B cell (primary cell): ENCODE results near the gene LAMC3. TPM values are rescaled to one million over a fixed set of nuclear protein-coding genes. Genes with fewer than 3 reads are reported as not detected.

Experiments
- ATAC-seq: fragments of 200-7000 bp; cut with Tn5 transposase; one replicate; pipeline ENCODE4 v1.10.0; 2021; ENCODE audit warnings: low read depth, mild to moderate bottlenecking, moderate number of reproducible peaks, moderate library complexity
- CTCF ChIA-PET: fragments of 350-600 bp; sonication (Branson Sonifier 250); formaldehyde crosslinking; loops from one replicate; lab custom pipeline; 2021; ENCODE audit warnings: antibody characterized with exemption, inconsistent platforms; lab: Charles Lee
- POLR2A ChIA-PET: fragments of 350-600 bp; sonication (Branson Sonifier 250); formaldehyde crosslinking; loops from one replicate; lab custom pipeline; 2021; ENCODE audit warnings: antibody characterized with exemption; lab: Charles Lee
- DNase-seq: peaks from one replicate; pipeline ENCODE4 v3.0.0; 2013
- H2AFZ ChIP-seq: 2 replicates; pipeline ENCODE4 v1.6.1; 2012; ENCODE audit warnings: mild to moderate bottlenecking, low read depth, low read length; ENCODE audit not compliant: insufficient read depth, poor library complexity, severe bottlenecking
- H3K27ac ChIP-seq, 2 donors: 1 replicate in 1 of 2; 2 replicates in 1 of 2; pipeline ENCODE4 v1.5.1; 2012 to 2013; ENCODE audit warnings: low read length in 2 of 2, mild to moderate bottlenecking in 2 of 2, moderate library complexity in 1 of 2
- H3K27me3 ChIP-seq, 4 experiments: fragments of 200-600 bp in 1 of 4; sonication (generic) in 1 of 4; replicated peaks in 1 of 4; 1 replicate in 2 of 4; 2 replicates in 2 of 4; pipeline versions ENCODE4 v1.6.1 to v1.7.0; 2013 to 2016; ENCODE audit warnings: low read length in 3 of 4, mild to moderate bottlenecking in 2 of 4, mixed read lengths in 1 of 4, moderate library complexity in 1 of 4; ENCODE audit not compliant: insufficient read depth in 4 of 4, control insufficient read depth in 3 of 4; ENCODE audit errors: control extremely low read depth in 1 of 4
- H3K36me3 ChIP-seq, 2 experiments: replicated peaks in 1 of 2; 1 replicate in 1 of 2; 2 replicates in 1 of 2; pipeline versions ENCODE4 v1.6.1 to v1.7.1; 2013; ENCODE audit warnings: low read length in 1 of 2; ENCODE audit not compliant: insufficient read depth in 2 of 2, control insufficient read depth in 1 of 2; ENCODE audit errors: control extremely low read depth in 1 of 2, extremely low read depth in 1 of 2
- H3K4me1 ChIP-seq, 2 donors: fragments of 200-600 bp in 1 of 2; sonication (generic) in 1 of 2; 1 replicate in 1 of 2; 2 replicates in 1 of 2; pipeline versions ENCODE4 v1.5.1 to v1.6.1; 2013 to 2017; ENCODE audit warnings: low read length in 2 of 2; ENCODE audit not compliant: control insufficient read depth in 2 of 2, insufficient read depth in 2 of 2
- H3K4me2 ChIP-seq: replicated peaks from 2 replicates; pipeline ENCODE3; 2012; ENCODE audit warnings: mild to moderate bottlenecking, low read depth, low read length; ENCODE audit not compliant: poor library complexity, severe bottlenecking
- H3K4me3 ChIP-seq, 5 experiments: fragments of 200-600 bp in 1 of 5; sonication (generic) in 1 of 5; 1 replicate in 3 of 5; 2 replicates in 2 of 5; pipeline versions ENCODE4 v1.5.1 to v1.7.0; 2011 to 2016; ENCODE audit warnings: low read length in 4 of 5, mild to moderate bottlenecking in 4 of 5, low read depth in 2 of 5, control low read depth in 1 of 5, moderate library complexity in 1 of 5; ENCODE audit not compliant: insufficient read depth in 1 of 5; ENCODE audit errors: control extremely low read depth in 1 of 5, extremely low read depth in 1 of 5
- H3K79me2 ChIP-seq: fragments of 200-600 bp; sonication (generic); one replicate; pipeline ENCODE4 v1.6.0; 2016; ENCODE audit warnings: low read length; ENCODE audit not compliant: control insufficient read depth, insufficient read depth
- H3K9ac ChIP-seq: fragments of 200-600 bp; sonication (generic); 2 replicates; pipeline ENCODE4 v1.6.1; 2017; ENCODE audit warnings: mild to moderate bottlenecking, low read length, moderate library complexity
- H3K9me3 ChIP-seq, 3 donors: one replicate each; pipeline versions ENCODE4 v1.6.1 to v1.7.1; 2013; ENCODE audit warnings: low read length in 2 of 3; ENCODE audit not compliant: control insufficient read depth in 2 of 3, insufficient read depth in 1 of 3; ENCODE audit errors: control extremely low read depth in 1 of 3
- H4K20me1 ChIP-seq: 2 replicates; pipeline ENCODE4 v1.6.0; 2012; ENCODE audit warnings: mild to moderate bottlenecking, low read length; ENCODE audit not compliant: insufficient read depth, control insufficient read depth, poor library complexity, severe bottlenecking
- H3K27ac Mint-ChIP-seq: one replicate; pipeline ENCODE4 v1.8.0; 2021; ENCODE audit warnings: mixed read lengths
- H3K27me3 Mint-ChIP-seq: one replicate; pipeline ENCODE4 v1.8.0; 2021; ENCODE audit warnings: mixed read lengths
- H3K4me1 Mint-ChIP-seq: one replicate; pipeline ENCODE4 v1.8.0; 2021; ENCODE audit warnings: mixed read lengths
- H3K4me3 Mint-ChIP-seq: one replicate; pipeline ENCODE4 v1.8.0; 2021; ENCODE audit warnings: mixed read lengths
- H3K9me3 Mint-ChIP-seq: one replicate; pipeline ENCODE4 v1.8.0; 2022; ENCODE audit warnings: mixed read lengths; ENCODE audit not compliant: insufficient read depth
- CTCF ChIP-seq: fragments of 200-600 bp; IDR thresholded peaks from one replicate; pipeline ENCODE4 v1.8.0; 2022; ENCODE audit warnings: antibody characterized with exemption, mild to moderate bottlenecking
- EZH2 ChIP-seq: IDR thresholded peaks from 2 replicates; pipeline ENCODE4 v1.6.1; 2012; ENCODE audit warnings: borderline replicate concordance, low read depth, mild to moderate bottlenecking, moderate library complexity, low read length; ENCODE audit not compliant: insufficient read depth, poor library complexity, severe bottlenecking
- WGBS: methylation state at CpG from one replicate; pipeline ENCODE4 v1.1.5; 2013; ENCODE audit warnings: missing lambda C conversion rate; ENCODE audit not compliant: insufficient coverage; 5-methylcytosine and 5-hydroxymethylcytosine counted together
- intact Hi-C: fragments of 100-400 bp; cut with micrococcal nuclease; formaldehyde crosslinking; loops from one replicate; pipeline ENCODE4 v1.10.0; 2022
- polyA plus RNA-seq: library from polyadenylated mRNA; depleted of rRNA; stranded (reverse); fragments of >200 nt; gene quantifications from 2 replicates; pipeline ENCODE4 v1.2.3, GENCODE V29; 2012
- total RNA-seq, 2 donors: library from RNA; stranded (reverse); fragments of 120-200 nt in 1 of 2; gene quantifications; 1 replicate in 1 of 2; 2 replicates in 1 of 2; pipeline versions ENCODE4 v1.2.3 to v1.2.4, GENCODE V29; 2013 to 2022

LAMC3 gene
- total and polyA plus RNA-seq, 2 donors (not counting 1 experiment from before 2014, with no cell fraction given) = 0.25 to 0.45 TPM

GRCh38 chr9:131125288-131126058 is 116.5 kb downstream of the LAMC3 start, which contains the start of gene NUP214:
TSS of gene NUP214 (plus strand) at chr9:131125586. CDS start at chr9:131125705, 119 bp downstream.
- TF ChIP-seq CTCF = no peak
- TF ChIP-seq EZH2 = no peak
- Histone ChIP-seq H3K4me1 (peaks cover 14 to 17% of the 10 kb centered on the region in 2 donors), H3K4me3 (peak within 1 kb of the TSS; percentile 76 to 89 (median 86))

More at GRCh38 chr9:131125288-131126058, 116.5 kb downstream of the LAMC3 start, which contains the start of gene NUP214:
- WGBS = under 1% methylated on average over 56 of the region's 61 CpGs
- POLR2A ChIA-PET = interaction anchor here (1.3 to 1.5 kb wide), 3 partner anchors 112 to 1544 kb away, joined by 3 to 5 read pairs (median 3); partner anchors contain the start of gene DDX31
- Histone ChIP-seq H3K9ac (peak within 1 kb of the TSS; percentile 83), H4K20me1 (no peaks in the 10 kb centered on the region), H3K4me2 (peak within 1 kb of the TSS; percentile 97), H3K79me2 (peaks cover 23% of the 10 kb centered on the region), H2AFZ (peak within 1 kb of the TSS; percentile 97), H3K9me3 (no peaks in the 10 kb centered on the region), H3K27ac (peak within 1 kb of the TSS; percentile 73 to 88), H3K27me3 (no peaks in the 10 kb centered on the region), H3K36me3 (peaks cover 3 to 26% of the 10 kb centered on the region in 2 experiments)
- intact Hi-C loops = loop anchor here (1.0 to 5.0 kb wide), 3 partner anchors 153 to 1288 kb away; partner anchors contain the start of genes C9orf78 and USP20
- CTCF ChIA-PET = interaction anchor here (1.1 kb wide), 1 partner anchor 79 kb away, joined by 3 read pairs; no protein-coding TSS in a partner anchor
- H3K4me3 Mint-ChIP-seq = peak within 1 kb of the TSS; percentile 99
- DNase-seq (peak; percentile 99), ATAC-seq (peak; percentile 99)
- H3K27me3 Mint-ChIP-seq = peaks cover 3% of the 10 kb centered on the region
- peaks cover 27% of the 10 kb centered on the region for H3K4me1 Mint-ChIP-seq
- H3K9me3 Mint-ChIP-seq = no peaks in the 10 kb centered on the region
- peak within 1 kb of the TSS; percentile 100 for H3K27ac Mint-ChIP-seq
